ENCODE results near the gene CCDC33.

CCDC33 gene

DNA sequence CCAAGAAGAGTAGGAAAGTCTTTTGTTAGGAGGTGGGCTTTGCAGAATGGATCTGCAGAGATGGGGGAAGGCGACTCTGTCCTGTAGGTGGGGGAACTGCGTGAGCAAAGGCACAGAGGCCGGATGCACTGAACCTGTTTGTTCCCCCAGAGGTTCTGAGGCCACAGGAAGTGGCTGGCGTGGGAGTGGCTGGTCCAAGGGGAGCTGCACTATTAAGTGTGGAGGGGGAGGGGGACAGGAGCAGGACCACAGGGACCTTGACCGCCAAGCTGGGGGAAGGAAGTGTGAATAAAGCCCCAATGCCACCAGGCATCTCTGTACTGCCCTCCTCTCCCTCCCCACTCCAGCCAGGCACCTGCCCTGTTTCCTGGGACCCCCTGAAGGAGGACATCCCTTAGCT, 79.5 kb downstream of the CCDC33 start:
- no peak for DNase-seq

- DNase-seq, result peak in 1 of 3 experiments; percentile 16
Observed at GRCh38 chr15:74316141-74316540, 80.0 kb downstream of the CCDC33 start.

DNA sequence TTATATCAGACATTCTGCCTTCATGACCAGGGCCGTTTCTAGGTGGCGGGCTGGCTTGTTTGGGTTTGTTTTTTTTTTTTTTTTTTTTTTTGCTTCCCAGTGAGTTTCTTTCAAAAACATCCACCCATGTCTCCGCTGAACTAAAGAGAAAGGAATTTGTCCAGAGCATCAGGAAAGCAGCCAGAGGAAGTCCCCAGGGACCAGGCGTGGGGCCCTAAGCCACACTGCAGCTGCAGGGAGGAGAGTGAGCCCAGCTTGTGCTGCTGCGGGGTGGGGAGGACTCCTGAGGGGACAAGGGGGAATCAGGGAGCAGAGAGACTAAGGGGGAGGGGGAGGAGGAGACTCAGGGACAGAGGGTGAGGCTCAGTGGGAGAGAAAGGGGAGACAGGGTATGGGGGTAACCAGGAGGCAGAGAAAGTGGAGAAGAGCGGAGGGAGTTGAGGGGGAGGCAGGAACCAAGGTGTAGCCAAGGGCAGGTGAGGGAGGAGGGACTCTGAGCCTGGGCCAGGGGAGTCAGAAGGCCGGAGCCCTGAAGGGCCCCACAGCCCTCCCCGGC, 81.8 kb downstream of the CCDC33 start:
- peak; percentile 87 to 93 (median 90) for DNase-seq

DNA sequence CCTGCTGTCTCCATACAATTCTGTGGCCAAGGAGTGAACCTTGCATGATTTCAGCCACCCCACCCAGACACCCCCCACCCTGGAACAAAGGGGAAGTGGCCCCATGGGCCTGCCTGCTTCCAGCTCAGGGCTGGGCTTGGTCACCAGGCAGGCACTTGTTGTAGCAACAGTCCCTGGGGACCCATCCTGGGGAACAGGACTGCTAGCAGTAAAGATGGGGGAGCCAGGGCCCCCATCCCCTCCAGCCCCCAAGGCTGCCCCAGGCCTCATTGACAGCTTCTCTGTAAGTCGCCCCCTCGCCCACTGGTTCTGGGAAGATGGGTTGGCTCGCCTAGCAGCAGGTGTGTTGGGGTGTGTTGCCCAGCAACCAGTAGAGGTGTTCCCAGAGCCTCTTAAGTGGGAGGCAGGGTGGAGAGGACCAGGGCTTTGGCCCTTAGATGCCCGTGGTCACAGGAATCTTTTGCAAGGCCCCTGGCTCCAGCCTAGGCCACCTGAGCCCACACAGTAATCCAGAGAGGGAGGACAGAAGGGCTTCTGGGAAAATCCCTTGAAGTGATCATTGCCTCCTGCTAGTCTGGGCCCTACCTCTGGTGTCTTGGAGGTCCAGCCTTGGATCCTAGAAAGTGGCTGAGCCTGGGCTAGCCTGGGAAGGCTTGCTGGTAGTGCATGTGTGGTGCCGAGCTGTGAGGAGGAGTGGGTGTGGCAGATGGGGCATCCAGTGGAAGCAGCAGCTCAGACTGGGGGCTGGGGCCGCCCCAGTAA, 82.4 kb downstream of the CCDC33 start:
- DNase-seq, result peak; percentile 84 to 95 (median 90)

DNA sequence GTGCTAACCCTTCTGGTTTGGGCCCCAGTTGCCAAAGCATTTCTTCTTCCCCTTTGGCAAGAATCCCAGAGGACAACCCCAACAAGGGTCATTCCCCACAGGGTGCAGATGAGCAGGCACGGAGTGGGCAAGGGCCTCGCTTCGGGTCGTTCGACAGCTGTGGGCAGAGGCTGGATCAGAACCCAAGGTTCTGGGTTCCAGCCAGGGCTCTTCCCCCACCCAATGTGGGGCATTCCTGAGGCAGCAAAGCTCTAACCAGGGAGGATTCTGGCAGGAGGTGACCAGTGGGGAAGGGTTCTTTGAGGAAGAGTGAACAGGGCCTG, 83.0 kb downstream of the CCDC33 start:
- DNase-seq, result no peak

GRCh38 chr15:74319596-74320351, 83.6 kb downstream of the CCDC33 start:
- peak; percentile 33 to 96 (median 85) for DNase-seq

GRCh38 chr15:74320352-74321247, 84.5 kb downstream of the CCDC33 start:
- peak; percentile 59 to 91 (median 74) for DNase-seq

DNA sequence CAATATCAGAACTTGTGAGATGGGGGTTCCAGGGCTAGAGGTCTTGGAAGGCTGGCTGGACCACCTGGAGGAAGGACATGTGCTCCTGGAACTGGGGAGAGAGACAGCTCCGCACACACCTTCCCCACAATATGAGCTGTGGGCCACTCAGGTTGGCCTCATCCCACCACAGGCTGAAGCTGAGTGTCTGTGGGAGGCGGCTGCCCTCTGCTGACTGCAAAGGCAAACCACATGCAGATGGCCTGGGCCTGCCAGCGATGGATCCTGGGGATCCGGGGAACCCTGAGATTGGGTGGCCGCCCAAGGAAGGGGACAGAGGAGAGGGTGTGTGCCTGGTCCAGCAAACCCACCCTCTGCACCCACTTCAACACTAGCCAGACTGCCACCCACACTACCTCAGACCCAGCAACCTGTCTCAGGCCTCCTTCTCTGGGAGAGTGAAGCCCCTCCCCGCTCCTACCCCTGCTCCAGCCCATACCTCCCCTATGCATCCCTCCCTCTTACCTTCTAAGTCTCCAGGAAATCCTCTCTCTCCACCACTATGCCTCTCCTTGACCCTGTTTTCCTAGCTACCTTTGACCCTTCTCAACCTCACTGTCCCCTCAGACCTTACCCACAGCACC, 86.5 kb downstream of the CCDC33 start:
- DNase-seq, result peak; percentile 56 to 76 (median 69)

- DNase-seq, result no peak
Observed at GRCh38 chr15:74324714-74325113, 88.6 kb downstream of the CCDC33 start.

GRCh38 chr15:74326746-74327145, 90.6 kb downstream of the CCDC33 start:
- no peak for DNase-seq

DNA sequence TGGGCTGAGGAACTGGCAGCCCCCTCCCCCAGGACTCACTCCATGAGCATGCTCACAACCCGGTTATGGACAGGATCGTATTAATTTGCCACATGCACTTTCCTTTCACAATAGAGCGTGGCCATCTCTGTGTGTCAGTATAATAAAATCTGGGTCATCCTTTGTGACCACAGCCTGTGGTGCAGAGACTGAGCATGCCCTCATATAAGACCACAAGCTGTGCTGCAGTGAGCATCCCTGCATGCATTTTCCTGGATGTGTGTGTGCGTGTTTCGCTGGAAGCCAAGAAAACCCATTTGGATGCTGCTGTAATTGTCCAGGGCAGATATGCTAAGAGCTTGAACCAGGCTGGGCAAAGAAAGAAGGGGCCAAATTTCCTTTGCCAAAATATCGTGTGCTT, 91.6 kb downstream of the CCDC33 start:
- peak in 1 of 3 experiments; percentile 44 for DNase-seq

DNA sequence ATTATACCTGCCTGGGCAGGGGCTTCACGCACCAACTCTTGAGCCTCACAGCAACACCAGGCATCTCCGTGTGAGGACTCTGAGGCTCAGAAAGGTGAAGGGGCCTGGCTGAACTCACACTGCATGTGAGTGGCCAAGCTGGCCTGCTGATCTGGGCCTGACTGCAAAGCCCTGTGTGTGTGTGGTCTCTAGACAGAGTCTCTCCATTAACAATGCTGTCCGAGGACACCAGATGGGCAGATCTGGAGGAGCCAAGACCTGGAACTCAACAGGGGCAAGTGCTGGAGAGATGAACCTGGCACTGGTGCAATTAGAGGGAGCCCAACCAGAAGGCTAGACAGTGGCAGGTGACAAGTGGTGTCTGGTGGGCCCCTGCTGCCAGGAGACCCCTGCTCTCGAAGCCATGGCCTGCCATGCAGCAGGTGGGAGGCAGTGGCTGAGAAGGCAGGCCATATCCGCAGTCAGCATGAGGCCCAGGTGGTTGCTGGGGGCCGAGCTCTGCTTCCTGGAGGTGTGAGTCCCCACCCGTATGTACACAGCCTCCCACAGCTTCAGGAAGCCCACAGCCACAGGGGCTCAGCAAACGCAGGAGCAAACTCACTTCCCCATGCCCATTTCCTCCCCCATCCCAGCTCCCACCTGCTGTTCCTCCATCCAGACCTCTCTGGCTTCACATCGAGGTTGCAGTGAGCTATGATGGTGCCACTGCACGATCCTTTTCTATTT, 92.4 kb downstream of the CCDC33 start:
- DNase-seq, result peak in 2 of 3 experiments; percentile 88 to 95

- DNase-seq, result no peak
Observed at GRCh38 chr15:74330861-74331408, 94.8 kb downstream of the CCDC33 start.

DNA sequence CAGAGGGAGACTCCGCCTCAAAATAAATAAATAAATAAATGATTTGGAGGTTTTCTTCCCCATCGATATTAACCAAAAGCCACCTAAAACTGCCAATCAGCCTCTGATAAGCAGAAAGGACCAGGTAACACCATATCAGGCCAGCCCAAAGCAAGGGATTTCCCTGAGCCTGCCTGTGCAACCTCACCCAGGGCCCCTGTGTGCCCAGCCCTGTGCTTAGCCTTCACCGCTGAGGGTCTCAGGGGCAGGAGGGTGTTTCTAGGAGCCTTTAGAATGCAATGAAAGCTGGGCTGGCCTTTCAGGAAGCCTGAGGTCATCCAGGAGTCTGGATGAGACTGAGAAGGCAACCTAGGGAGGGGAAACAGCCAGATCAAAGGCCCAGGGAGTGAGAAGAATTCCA, 95.9 kb downstream of the CCDC33 start:
- no peak for DNase-seq

- DNase-seq, result no peak
Observed at GRCh38 chr15:74332611-74333010, 96.5 kb downstream of the CCDC33 start.

GRCh38 chr15:74333093-74333492, 97.0 kb downstream of the CCDC33 start:
- DNase-seq, result no peak

DNA sequence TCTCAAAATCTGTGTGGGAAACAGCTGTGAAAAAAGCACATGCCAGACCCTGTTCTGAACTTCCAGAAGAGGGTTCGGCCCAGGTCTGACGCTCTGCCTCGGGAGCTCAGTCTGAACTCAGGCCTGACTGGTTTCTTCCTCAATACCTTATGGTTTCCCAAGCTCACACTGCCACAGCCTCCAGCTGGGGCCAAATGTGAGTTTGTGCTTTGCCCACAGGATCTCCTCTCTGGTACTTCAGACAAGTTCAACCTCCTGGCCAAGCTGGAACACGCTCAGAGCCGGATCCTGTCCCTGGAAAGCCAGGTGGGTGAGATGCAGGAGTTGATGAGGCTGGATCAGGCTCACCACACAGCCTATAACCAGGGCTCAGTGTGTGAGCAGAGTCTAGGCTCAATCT, 97.5 kb downstream of the CCDC33 start:
- DNase-seq, result no peak

- DNase-seq, result no peak
Observed at GRCh38 chr15:74334127-74334526, 98.0 kb downstream of the CCDC33 start.

GRCh38 chr15:74335396-74335795, 99.3 kb downstream of the CCDC33 start:
- no peak for DNase-seq

- DNase-seq, result no peak
Observed at GRCh38 chr15:74336061-74337005, 100.2 kb downstream of the CCDC33 start.
